HL-60 (cell line): ENCODE results near the gene DUSP12.

Experiments used
- DNase-seq, 2 experiments: peaks; one replicate each; pipeline ENCODE4 v3.0.0-alpha.2; 2010 to 2020; ENCODE audit warnings: low read depth in 1 of 2, low spot score in 1 of 2
- H3K27ac ChIP-seq: fragments of 250-450 bp; sonication (Bioruptor Pico); replicated peaks from 2 replicates; pipeline ENCODE4 v1.5.1; 2020; ENCODE audit warnings: mild to moderate bottlenecking, moderate library complexity
- H3K27me3 ChIP-seq: fragments of 250-450 bp; sonication (Bioruptor Pico); 2 replicates; pipeline ENCODE4 v1.5.1; 2021; ENCODE audit warnings: mild to moderate bottlenecking, moderate library complexity; ENCODE audit not compliant: insufficient read depth, poor library complexity, severe bottlenecking
- H3K4me3 ChIP-seq: replicated peaks from 2 replicates; pipeline ENCODE4 v1.5.1; 2011; ENCODE audit warnings: mild to moderate bottlenecking, control low read depth, low read length; ENCODE audit not compliant: insufficient read depth
- GABPA ChIP-seq: IDR thresholded peaks from 2 replicates; pipeline ENCODE4 v1.6.1; 2012; ENCODE audit warnings: low read depth
- POLR2AphosphoS5 ChIP-seq: IDR thresholded peaks from 2 replicates; pipeline ENCODE4 v1.6.1; 2012; ENCODE audit warnings: low read depth
- SPI1 ChIP-seq: IDR thresholded peaks from 2 replicates; pipeline ENCODE4 v1.6.1; 2012; ENCODE audit warnings: low read depth, mild to moderate bottlenecking, borderline replicate concordance
- TF ChIP-seq, protein P1 (sequence below): IDR thresholded peaks from one replicate; pipeline ENCODE4 v1.5.1; 2011; ENCODE audit warnings: low read length, control low read depth, inconsistent platforms; ENCODE audit not compliant: insufficient read depth
- TF ChIP-seq, protein P2 (sequence below): IDR thresholded peaks from 2 replicates; pipeline ENCODE4 v1.6.1; 2012; ENCODE audit warnings: low read depth; ENCODE audit not compliant: insufficient replicate concordance

DUSP12 gene

DNA sequence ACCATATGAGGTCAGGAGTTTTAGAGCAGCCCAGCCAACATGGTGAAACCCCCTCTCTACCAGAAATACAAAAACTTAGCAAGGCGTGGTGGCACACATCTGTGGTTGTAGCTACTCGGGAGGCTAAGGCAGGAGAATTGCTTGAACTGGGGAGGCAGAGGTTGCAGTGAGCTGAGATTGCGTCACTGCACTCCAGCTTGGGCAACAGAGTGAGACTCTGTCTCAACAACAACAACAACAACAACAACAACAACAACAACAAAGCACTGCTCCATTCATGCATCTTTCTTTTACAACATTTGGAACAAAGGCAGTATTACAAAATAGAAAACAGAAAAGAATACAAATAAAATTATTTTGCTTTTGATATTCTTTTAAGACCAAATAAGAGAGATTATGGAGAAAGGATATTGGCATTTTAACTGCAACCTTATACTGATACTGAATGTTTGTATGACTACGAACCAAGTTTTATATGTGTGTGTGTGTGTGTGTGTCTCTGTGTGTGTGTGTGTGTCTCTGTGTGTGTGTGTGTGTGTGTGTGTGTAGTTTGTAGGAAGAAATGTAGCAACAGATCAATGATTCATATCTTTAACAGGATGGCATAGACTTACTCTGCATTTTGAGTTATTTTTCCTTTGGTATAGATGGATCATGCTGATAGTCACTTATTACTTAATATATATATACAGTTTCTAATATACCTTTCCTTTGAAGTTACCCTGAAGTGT, 41.2 kb downstream of the DUSP12 start:
- H3K4me3 ChIP-seq, result no peak overlapping the region
- H3K27ac ChIP-seq, result no peak overlapping the region
- no peaks in the 10 kb centered on the region for H3K27me3 ChIP-seq
- DNase-seq, result no peak
- TF ChIP-seq, protein P1, sequence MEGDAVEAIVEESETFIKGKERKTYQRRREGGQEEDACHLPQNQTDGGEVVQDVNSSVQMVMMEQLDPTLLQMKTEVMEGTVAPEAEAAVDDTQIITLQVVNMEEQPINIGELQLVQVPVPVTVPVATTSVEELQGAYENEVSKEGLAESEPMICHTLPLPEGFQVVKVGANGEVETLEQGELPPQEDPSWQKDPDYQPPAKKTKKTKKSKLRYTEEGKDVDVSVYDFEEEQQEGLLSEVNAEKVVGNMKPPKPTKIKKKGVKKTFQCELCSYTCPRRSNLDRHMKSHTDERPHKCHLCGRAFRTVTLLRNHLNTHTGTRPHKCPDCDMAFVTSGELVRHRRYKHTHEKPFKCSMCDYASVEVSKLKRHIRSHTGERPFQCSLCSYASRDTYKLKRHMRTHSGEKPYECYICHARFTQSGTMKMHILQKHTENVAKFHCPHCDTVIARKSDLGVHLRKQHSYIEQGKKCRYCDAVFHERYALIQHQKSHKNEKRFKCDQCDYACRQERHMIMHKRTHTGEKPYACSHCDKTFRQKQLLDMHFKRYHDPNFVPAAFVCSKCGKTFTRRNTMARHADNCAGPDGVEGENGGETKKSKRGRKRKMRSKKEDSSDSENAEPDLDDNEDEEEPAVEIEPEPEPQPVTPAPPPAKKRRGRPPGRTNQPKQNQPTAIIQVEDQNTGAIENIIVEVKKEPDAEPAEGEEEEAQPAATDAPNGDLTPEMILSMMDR, result no peak
- no peak for TF ChIP-seq POLR2AphosphoS5
- no peak for TF ChIP-seq SPI1

DNA sequence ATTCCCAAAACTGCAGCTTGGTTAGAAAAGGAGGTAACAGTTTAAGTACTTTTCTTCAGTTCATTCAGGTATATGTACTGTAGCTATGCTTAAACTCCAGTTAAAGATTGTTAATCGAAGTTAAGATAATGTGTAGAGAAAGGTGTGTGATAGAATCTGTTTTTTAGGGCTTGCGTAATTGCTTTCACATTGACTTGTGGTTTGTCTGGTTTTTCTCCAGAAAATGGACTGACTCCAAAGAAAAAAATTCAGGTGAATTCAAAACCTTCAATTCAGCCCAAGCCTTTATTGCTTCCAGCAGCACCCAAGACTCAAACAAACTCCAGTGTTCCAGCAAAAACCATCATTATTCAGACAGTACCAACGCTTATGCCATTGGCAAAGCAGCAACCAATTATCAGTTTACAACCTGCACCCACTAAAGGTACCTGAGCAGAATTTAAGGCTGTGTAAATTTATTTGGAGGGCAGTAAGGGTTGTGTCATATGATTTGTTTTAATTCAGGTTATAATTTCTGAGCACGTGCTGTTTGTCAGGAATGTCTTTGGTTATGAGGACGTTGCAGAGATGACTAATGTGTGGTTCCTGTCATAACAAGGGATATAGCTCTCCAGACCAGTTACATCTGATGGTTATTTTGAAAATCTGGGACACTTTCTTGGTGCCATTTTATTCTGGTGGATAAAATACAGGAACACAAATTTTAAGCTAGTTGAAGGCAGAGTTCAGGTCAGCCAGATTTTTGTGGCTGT, 42.5 kb downstream of the DUSP12 start:
- TF ChIP-seq, protein P1, result no peak
- TF ChIP-seq GABPA (no peak), POLR2AphosphoS5 (no peak), SPI1 (no peak)
- TF ChIP-seq, protein P2, sequence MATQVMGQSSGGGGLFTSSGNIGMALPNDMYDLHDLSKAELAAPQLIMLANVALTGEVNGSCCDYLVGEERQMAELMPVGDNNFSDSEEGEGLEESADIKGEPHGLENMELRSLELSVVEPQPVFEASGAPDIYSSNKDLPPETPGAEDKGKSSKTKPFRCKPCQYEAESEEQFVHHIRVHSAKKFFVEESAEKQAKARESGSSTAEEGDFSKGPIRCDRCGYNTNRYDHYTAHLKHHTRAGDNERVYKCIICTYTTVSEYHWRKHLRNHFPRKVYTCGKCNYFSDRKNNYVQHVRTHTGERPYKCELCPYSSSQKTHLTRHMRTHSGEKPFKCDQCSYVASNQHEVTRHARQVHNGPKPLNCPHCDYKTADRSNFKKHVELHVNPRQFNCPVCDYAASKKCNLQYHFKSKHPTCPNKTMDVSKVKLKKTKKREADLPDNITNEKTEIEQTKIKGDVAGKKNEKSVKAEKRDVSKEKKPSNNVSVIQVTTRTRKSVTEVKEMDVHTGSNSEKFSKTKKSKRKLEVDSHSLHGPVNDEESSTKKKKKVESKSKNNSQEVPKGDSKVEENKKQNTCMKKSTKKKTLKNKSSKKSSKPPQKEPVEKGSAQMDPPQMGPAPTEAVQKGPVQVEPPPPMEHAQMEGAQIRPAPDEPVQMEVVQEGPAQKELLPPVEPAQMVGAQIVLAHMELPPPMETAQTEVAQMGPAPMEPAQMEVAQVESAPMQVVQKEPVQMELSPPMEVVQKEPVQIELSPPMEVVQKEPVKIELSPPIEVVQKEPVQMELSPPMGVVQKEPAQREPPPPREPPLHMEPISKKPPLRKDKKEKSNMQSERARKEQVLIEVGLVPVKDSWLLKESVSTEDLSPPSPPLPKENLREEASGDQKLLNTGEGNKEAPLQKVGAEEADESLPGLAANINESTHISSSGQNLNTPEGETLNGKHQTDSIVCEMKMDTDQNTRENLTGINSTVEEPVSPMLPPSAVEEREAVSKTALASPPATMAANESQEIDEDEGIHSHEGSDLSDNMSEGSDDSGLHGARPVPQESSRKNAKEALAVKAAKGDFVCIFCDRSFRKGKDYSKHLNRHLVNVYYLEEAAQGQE, result no peak
- H3K27me3 ChIP-seq, result no peaks in the 10 kb centered on the region
- no peak overlapping the region for H3K4me3 ChIP-seq
- H3K27ac ChIP-seq, result no peak overlapping the region
- no peak for DNase-seq

DNA sequence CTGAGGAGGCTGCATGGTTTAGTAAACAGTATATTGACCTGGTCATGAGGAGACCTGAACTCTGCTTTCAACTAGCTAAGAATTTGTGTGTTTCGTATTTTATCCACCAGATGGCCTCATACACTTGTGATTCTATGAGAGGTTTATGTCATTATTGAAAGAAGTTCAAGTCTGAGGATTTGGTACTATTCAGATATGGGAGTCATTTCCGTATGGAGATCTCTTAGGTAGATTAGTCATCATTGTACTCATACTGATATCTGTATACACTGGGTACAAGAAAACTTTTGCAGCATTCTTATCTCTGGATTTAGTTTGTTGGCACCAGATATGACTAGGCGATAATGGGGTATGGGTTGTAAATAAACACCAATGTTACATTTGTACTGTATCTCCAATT, 43.2 kb downstream of the DUSP12 start:
- TF ChIP-seq, protein P2, result no peak
- TF ChIP-seq, protein P1, result peak; percentile 2
- H3K4me3 ChIP-seq, result no peak overlapping the region
- no peaks in the 10 kb centered on the region for H3K27me3 ChIP-seq
- peak; percentile 17 to 25 for DNase-seq
- no peak overlapping the region for H3K27ac ChIP-seq
